Epithelial cell of esophagus (primary cell): ENCODE measurements around the gene FARP2.

Experiments
- DNase-seq: peaks from one replicate; pipeline ENCODE4 v3.0.0; 2010; ENCODE audit warnings: low read depth
- H3K4me3 ChIP-seq: 2 replicates; pipeline ENCODE4 v1.5.1; 2011; ENCODE audit warnings: mild to moderate bottlenecking, low read length, control low read depth
- TF ChIP-seq, protein P1 (sequence below): IDR thresholded peaks from 2 replicates; pipeline ENCODE4 v1.5.1; 2011; ENCODE audit warnings: low read depth, mild to moderate bottlenecking, low read length, control low read depth, inconsistent platforms; ENCODE audit not compliant: insufficient read depth; ENCODE audit errors: missing control alignments

FARP2 gene

DNA sequence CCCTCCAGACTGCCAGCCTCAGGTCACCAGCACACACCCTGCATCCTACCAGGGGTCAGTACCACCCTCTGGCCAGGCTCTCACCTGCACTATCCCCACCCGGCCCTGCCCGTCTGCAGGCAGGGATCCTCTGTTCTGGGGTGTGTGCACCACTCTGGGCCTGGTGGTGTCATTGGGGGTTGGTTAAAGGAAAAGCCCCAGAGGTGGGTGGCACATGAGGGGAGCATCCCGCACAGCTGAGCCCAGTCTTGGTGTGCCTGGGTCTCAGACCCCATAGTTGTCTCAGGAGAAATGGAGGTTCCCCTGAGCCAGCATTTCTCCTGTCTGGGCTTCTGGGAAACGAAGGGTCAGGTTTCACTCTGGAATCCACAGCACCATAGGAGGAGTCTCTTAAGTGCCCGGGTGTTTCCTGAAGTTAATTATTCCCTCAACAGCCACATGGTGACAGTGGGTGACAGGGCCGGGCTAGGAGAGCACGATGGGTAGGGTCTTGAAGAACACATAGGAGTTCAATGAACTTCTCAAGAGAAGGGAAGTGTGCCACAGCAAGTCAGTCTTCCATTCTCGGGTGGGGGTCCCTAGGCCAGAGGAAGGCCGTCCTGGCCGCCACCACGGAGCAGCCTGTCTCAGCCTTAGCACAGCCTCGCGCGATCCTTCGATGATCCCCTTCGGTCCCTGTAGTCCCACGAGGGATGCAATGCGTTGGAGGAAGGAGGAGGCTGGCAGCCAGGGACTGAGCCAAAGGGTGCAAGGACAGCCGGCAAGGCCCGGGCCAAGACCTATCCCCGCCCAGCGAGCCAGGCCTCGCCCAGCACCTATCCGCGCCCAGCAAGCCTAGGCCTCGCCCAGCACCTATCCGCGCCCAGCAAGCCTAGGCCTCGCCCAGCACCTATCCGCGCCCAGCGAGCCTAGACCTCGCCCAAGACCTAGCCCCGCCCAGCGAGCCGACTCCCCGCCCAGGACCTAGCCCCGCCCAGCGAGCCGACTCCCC lies 1.1 kb upstream of the FARP2 start:
- TF ChIP-seq, protein P1, sequence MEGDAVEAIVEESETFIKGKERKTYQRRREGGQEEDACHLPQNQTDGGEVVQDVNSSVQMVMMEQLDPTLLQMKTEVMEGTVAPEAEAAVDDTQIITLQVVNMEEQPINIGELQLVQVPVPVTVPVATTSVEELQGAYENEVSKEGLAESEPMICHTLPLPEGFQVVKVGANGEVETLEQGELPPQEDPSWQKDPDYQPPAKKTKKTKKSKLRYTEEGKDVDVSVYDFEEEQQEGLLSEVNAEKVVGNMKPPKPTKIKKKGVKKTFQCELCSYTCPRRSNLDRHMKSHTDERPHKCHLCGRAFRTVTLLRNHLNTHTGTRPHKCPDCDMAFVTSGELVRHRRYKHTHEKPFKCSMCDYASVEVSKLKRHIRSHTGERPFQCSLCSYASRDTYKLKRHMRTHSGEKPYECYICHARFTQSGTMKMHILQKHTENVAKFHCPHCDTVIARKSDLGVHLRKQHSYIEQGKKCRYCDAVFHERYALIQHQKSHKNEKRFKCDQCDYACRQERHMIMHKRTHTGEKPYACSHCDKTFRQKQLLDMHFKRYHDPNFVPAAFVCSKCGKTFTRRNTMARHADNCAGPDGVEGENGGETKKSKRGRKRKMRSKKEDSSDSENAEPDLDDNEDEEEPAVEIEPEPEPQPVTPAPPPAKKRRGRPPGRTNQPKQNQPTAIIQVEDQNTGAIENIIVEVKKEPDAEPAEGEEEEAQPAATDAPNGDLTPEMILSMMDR = peak; percentile 31
- H3K4me3 ChIP-seq = peak overlapping the region; percentile 30
- DNase-seq = peak; percentile 95

DNA sequence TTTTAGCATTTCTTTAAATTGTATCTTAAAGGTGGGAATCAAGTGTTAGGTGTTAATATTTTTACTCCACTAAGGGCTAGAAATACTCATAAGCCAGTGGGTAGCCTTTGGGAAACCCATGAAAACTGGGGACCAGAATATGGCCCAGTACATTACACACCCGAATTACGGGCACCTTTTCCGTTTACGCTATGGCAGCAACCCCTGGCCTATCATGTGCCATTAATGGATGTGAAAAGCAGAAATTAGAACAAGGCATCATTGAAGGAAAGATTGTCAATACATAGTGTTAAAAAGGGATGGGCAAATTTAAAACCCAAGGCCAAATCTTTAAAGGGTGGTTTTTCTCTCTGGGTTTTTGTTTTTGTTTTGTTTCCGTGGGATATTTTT lies 781 bp downstream of the FARP2 start:
- peak overlapping the region; percentile 77 for H3K4me3 ChIP-seq
- TF ChIP-seq, protein P1 = no peak
- DNase-seq = no peak

DNA sequence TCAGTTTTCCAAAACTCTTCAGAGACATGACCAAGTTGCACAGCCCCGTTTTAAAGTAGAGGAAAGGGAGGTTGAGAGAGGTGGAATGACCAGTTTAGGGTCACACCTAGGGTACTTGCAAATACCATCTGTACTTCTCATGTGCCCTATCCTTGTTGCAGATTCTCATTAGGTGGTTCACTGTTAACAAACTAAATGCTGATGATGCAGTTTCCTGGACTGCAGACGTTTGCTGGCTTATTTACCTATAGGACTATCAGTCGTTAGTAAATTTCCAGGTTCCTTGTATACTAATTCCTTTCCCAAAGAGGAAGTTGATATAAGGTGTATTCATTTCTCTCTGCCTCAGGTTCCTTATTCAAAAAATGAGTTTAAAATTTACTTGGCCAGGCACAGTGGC lies 1.4 kb downstream of the FARP2 start:
- peak; percentile 30 for DNase-seq
- H3K4me3 ChIP-seq = peak overlapping the region; percentile 77

DNA sequence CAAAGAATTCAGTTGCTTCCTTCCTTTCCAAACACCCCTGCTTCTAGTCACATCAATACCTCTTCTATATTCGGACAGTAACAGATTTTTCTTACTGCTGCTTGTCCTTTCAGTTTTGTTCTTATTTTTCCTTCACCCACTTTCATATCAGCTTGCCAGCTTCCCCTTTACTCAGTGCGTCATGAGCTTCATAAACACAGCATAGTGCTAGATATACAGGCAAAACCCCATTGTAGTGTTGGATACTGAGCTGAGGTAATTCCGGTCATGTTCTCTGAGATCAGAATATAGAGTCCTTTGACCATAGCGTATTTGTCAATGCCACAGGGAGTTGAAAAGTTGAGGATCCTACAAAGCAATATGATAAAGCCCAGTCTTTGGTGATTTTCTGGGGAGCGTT lies 2.4 kb downstream of the FARP2 start:
- H3K4me3 ChIP-seq = no peak overlapping the region
- DNase-seq = no peak
- TF ChIP-seq, protein P1 = no peak

More for the DNA sequence above, 1.4 kb downstream of the FARP2 start:
- TF ChIP-seq, protein P1 = no peak

DNA sequence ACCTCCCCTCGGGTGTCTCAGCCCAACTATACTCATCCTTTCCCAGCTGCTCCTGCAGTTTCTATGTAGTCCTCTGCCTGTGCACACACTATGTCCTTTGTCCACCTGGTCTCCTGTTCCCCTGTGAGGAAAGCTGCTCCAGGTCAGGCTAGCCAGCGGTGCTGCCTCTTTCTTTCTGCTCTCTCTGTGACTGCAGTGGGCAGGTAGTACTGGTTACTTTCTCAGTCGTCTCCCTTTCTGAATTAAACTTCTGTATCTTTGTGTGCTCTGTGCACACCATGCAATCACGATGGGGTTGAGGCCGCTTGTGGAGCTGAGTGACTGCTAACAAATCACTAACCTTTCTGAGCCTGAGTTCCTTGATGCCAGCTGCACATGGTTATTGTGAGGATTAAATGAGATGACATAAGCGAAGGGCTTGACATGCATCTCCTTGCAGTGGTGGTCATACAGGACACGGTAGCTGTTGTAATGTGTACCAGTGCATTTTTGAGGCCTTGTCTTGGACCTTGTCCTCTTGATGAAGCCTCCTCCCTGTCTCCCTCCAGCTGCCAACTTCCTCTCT lies 3.5 kb downstream of the FARP2 start:
- TF ChIP-seq, protein P1 = no peak
- H3K4me3 ChIP-seq = no peak overlapping the region
- no peak for DNase-seq

DNA sequence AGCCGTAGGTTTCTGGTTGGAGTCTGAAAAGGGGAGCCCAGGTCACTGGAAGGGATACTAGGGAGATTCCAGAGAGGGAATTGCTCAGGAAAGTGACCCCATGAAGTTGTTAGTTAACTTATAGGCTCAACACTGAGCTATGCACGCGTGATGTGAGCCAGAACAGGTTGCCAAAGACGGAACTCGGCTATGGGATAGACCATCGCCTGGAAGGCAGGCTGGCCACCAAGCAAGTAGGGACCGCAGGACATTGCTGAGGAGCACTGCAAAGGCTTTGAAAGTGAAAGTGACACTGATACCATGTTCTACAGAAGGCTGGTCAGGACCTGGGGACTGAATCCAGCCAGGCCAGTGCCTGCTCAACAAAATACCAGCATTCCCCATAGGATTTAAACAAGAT lies 7.3 kb downstream of the FARP2 start:
- TF ChIP-seq, protein P1 = no peak
- H3K4me3 ChIP-seq = no peak overlapping the region
- DNase-seq = no peak
